GM10248 (cell line): ENCODE results near the gene ECE2.

ENCODE experiments used
- CTCF ChIA-PET: fragments of 300-600 bp; sonication (Branson Sonifier 250); formaldehyde crosslinking; extraction: SDS; loops from one replicate; lab custom pipeline; 2021; ENCODE audit warnings: antibody characterized with exemption; lab: Yijun Ruan, JAX
- POLR2A ChIA-PET: fragments of 350-650 bp; sonication (Branson Sonifier 250); formaldehyde crosslinking; extraction: SDS; loops from one replicate; lab custom pipeline; 2020; ENCODE audit warnings: antibody characterized with exemption; lab: Yijun Ruan, JAX
- DNase-seq: peaks from one replicate; pipeline ENCODE4 v3.0.0; 2012; ENCODE audit errors: extremely low spot score
- CTCF ChIP-seq: IDR thresholded peaks from 2 replicates; pipeline ENCODE4 v1.5.1; 2012; ENCODE audit warnings: mild to moderate bottlenecking, low read depth; ENCODE audit errors: extremely low read depth, missing control alignments, control extremely low read depth

Gene ECE2

GRCh38 chr3:184332370-184333090, 56.7 kb downstream of the ECE2 start:
- ChIA-PET CTCF (no interaction called here), POLR2A (no interaction called here)
- DNase-seq, result no peak
- TF ChIP-seq CTCF, result no peak

GRCh38 chr3:184333190-184333589, 57.4 kb downstream of the ECE2 start:
- ChIA-PET CTCF (no interaction called here), POLR2A (no interaction called here)
- no peak for TF ChIP-seq CTCF

GRCh38 chr3:184333700-184334099, 57.9 kb downstream of the ECE2 start:
- POLR2A ChIA-PET, result no interaction called here
- CTCF ChIA-PET, result no interaction called here
- no peak for DNase-seq
- TF ChIP-seq CTCF, result no peak

More at GRCh38 chr3:184333190-184333589, 57.4 kb downstream of the ECE2 start:
- no peak for DNase-seq

- ChIA-PET POLR2A (no interaction called here), CTCF (no interaction called here)
- no peak for TF ChIP-seq CTCF
- no peak for DNase-seq
Measured at GRCh38 chr3:184334470-184335158, 58.8 kb downstream of the ECE2 start.

GRCh38 chr3:184335291-184335660, 59.5 kb downstream of the ECE2 start:
- ChIA-PET POLR2A (interaction anchor here (0.6 kb wide), 1 partner anchor 20 kb away, joined by 3 read pairs; no protein-coding TSS in a partner anchor), CTCF (interaction anchor here (0.6 to 0.9 kb wide), 2 partner anchors 19 to 20 kb away, joined by 3 read pairs; no protein-coding TSS in a partner anchor)
- TF ChIP-seq CTCF, result no peak
- DNase-seq, result no peak

- ChIA-PET POLR2A (interaction anchor here (0.6 to 1.4 kb wide), 3 partner anchors 10 to 185 kb away, joined by 3 to 11 read pairs (median 5); no protein-coding TSS in a partner anchor), CTCF (interaction anchor here (0.6 to 0.9 kb wide), 2 partner anchors 19 to 20 kb away, joined by 3 read pairs; no protein-coding TSS in a partner anchor)
- peak; percentile 89 for DNase-seq
- peak; percentile 7 for TF ChIP-seq CTCF
Measured at GRCh38 chr3:184335661-184336546, 60.1 kb downstream of the ECE2 start.
